Measurements from ENCODE around the gene PPM1N.

Gene PPM1N

DNA sequence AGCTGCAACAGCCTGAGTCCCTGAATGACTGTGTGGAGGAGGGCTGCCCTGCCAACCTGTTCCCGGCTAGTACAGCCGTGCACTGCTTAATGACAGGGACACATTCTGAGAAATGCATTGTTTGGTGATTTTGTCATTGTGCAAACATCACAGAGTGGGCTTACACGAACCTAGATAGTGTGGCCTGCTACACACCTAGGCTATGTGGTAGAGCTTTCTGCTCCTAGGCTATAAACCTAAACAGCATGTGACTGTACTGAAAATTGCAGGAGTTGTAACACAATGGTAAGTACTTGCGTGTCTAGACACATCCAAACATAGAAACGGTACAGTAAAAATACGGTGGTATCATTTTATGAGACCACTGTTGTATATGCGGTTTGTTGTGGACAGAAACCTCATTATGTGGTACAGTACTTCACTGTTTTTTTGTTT lies 44.0 kb downstream of the PPM1N start:
- no peak for DNase-seq

DNA sequence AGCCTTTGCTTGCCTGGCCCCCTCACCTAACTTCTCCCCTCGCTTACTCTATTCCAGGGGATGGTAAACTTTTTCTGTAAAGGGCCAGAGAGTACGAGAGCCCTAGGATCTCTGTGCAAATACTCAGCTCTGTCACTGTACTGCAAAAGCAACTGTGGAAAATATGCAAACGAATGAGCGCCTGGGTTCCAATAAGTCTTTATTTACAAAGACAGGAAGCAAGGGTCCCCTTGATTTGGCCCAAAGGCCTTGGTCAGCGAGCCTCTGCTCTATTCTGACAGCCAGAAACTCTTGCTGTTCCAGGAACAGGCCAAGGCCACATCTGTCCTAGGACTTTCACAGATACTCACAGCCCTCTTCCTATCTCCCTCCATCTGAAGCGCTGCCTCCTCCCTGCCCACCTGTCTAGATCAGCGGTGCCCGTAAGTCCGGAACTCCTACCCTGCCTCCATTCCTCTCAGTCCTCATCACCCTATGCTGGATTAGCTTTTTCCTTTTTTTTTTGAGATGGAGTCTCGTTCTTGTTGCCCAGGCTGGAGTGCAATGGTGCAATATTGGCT lies 49.0 kb downstream of the PPM1N start:
- no peak for DNase-seq

GRCh38 chr19:45547965-45548609 lies 49.8 kb downstream of the PPM1N start:
- DNase-seq, result no peak
